SHP77 treated with DMSO at 0.1 percent for 48 hours (cell line): ENCODE results near the gene SLC24A3.

Source experiments
- DNase-seq: peaks from one replicate; lab custom pipeline; 2025; lab: John Stamatoyannopoulos, UW

SLC24A3 gene

GRCh38 chr20:19460386-19460785 is 247.9 kb downstream of the SLC24A3 start:
- no peak for DNase-seq

GRCh38 chr20:19462491-19462890 is 250.0 kb downstream of the SLC24A3 start:
- no peak for DNase-seq

- DNase-seq, result no peak
These were observed 251.2 kb downstream of the SLC24A3 start for GRCh38 chr20:19463597-19463996.

- no peak for DNase-seq
These were observed 253.1 kb downstream of the SLC24A3 start for GRCh38 chr20:19465536-19465935.

GRCh38 chr20:19466206-19466928 is 253.9 kb downstream of the SLC24A3 start:
- no peak for DNase-seq

GRCh38 chr20:19473216-19473921 is 260.9 kb downstream of the SLC24A3 start:
- DNase-seq, result no peak

GRCh38 chr20:19473922-19474286 is 261.5 kb downstream of the SLC24A3 start:
- DNase-seq, result no peak

- DNase-seq, result no peak
These were observed 266.0 kb downstream of the SLC24A3 start for GRCh38 chr20:19478320-19478895.

- DNase-seq, result no peak
These were observed 270.3 kb downstream of the SLC24A3 start for GRCh38 chr20:19482726-19483125.

GRCh38 chr20:19483309-19483708 is 270.9 kb downstream of the SLC24A3 start:
- no peak for DNase-seq

- no peak for DNase-seq
These were observed 274.0 kb downstream of the SLC24A3 start for GRCh38 chr20:19486446-19486845.

- DNase-seq, result no peak
These were observed 275.0 kb downstream of the SLC24A3 start for GRCh38 chr20:19487420-19487819.

GRCh38 chr20:19491241-19491640 is 278.8 kb downstream of the SLC24A3 start:
- no peak for DNase-seq

- no peak for DNase-seq
These were observed 279.7 kb downstream of the SLC24A3 start for GRCh38 chr20:19492116-19492515.

GRCh38 chr20:19492687-19493336 is 280.4 kb downstream of the SLC24A3 start:
- DNase-seq, result no peak

GRCh38 chr20:19493794-19494495 is 281.5 kb downstream of the SLC24A3 start:
- DNase-seq, result no peak

- DNase-seq, result no peak
These were observed 283.7 kb downstream of the SLC24A3 start for GRCh38 chr20:19495905-19496703.

- DNase-seq, result no peak
These were observed 284.6 kb downstream of the SLC24A3 start for GRCh38 chr20:19497064-19497463.

- no peak for DNase-seq
These were observed 286.3 kb downstream of the SLC24A3 start for GRCh38 chr20:19498756-19499155.

GRCh38 chr20:19501476-19502115 is 289.2 kb downstream of the SLC24A3 start:
- no peak for DNase-seq

- DNase-seq, result no peak
These were observed 289.7 kb downstream of the SLC24A3 start for GRCh38 chr20:19502169-19502568.
